KOPT-K1 (cell line): ENCODE results near the gene KIF18B.

Experiments used
- H3K27ac ChIP-seq: fragments of 200-600 bp; sonication (generic); 2 replicates; pipeline ENCODE4 v1.5.1; 2016; ENCODE audit warnings: antibody characterized with exemption, mild to moderate bottlenecking, low read depth, low read length; ENCODE audit not compliant: poor library complexity, severe bottlenecking
- H3K36me3 ChIP-seq: fragments of 200-600 bp; sonication (generic); 2 replicates; pipeline ENCODE4 v1.5.1; 2017; ENCODE audit warnings: antibody characterized with exemption, mild to moderate bottlenecking, low read length, moderate library complexity; ENCODE audit not compliant: insufficient read depth
- H3K9me3 ChIP-seq: fragments of 200-600 bp; sonication (generic); 2 replicates; pipeline ENCODE4 v1.5.1; 2017; ENCODE audit warnings: antibody characterized with exemption, low read length, mild to moderate bottlenecking; ENCODE audit not compliant: insufficient read depth, poor library complexity, severe bottlenecking

Gene KIF18B

DNA sequence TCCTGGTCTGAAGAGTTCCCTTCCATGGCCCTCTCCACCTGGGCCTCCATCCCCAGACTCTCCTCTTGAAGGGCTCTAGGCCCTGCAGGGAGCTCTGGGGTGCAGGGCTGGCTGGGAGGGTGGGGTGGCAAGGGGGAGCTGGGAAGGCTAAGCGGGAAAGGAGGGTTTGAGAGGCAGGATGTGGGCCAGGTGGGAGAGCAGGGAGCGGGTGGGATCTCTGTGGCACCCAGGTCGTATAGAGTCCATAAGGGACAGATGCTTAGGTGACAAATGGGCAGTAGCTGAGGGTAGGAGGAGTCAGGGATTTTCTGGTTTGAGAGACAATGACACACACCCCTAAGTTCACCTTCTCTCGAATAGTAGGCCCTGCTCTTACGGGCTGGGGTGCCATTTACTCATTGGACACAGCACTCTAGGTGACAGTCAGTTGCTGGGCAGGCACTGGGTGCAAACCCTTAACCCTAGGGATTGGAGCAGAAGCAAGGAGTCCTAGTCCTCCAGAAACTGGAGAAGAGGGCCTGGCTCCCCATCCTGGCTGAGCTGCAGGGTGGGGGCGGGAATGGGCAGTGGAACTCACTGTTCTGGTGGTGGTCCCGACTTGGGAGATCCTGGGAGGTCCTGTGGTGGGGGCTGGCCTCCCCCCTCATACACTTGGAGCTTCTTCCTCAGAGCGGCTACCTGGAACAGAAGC lies 15.3 kb downstream of the KIF18B start:
- Histone ChIP-seq H3K9me3 (no peaks in the 10 kb centered on the region), H3K36me3 (peaks cover 97% of the 10 kb centered on the region), H3K27ac (no peak overlapping the region)

DNA sequence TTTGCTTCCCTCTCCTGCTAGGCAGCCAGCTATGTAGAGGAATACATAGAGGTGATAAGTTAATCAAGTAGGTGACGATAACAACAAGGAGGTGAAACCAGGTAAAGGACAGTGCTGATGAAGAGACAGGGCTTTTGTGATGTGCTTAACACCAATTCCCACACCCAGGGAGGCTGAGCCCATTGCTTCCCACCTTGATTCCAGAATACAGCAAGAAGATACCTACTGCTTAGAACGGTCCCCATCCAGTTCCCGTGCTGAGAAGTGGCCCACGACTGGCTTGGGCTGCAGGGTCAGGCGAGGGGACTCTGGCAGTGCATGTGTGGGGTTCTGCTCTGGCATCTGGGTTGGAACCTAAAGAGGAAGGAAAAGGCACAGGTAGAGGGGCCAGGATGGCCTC lies 16.2 kb downstream of the KIF18B start:
- Histone ChIP-seq H3K36me3 (peaks cover 100% of the 10 kb centered on the region), H3K9me3 (no peaks in the 10 kb centered on the region), H3K27ac (no peak overlapping the region)

DNA sequence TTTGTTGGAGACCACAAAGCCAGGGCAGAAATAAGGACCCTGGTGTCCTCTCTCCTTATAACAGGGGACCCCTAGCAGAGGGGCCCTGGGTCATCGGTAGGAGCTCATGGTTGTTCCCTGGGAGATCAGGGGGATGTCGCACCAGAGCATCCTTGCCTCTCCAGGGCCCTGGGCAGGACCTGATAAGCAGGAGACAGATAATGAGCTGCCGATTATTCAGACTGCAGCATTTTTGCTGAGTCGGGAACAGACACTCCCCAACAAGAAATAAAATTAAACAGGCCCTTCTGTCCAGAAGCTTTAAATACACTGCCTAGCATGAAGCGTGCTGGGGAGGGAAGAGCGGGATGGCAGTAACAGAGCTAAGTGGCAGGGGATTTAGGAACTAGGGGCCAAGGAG lies 16.9 kb downstream of the KIF18B start:
- H3K9me3 ChIP-seq = no peaks in the 10 kb centered on the region
- peaks cover 100% of the 10 kb centered on the region for H3K36me3 ChIP-seq
- H3K27ac ChIP-seq = no peak overlapping the region

DNA sequence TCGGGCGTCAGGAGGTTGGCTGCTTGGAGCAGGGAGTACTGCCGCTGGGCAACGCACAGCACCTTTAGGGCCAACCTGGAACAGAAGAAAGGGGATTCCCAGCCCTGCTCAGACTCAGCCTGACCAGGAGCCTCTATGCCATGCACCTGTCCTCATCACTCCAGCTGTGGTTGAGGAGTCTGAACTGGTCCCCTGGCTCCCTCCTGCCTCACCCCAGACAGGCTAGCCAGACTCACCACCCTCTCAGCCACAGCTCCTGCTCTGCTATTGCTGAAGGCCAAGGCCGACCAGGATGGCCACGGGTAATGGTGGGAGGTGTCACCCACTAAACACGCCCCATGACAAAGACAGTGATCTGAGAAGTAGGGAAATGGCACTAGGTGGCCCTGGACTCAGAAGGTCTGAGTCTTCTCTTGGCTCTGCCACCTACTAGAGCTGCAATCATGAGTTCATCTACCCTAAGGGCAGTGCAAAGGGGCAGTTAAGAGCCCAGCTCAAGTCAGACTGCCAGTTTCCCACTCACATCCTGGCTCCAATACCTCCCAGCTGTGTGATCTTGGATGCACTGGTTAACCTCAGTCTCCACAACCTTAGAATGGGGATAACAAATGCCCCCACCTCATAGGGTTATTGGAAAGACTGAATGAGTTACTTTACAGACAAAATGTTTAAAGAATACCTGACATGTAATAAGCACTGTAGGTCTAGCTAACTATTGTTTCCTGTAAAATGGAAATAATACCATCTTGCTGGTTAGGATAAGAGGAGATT lies 18.4 kb downstream of the KIF18B start:
- Histone ChIP-seq H3K27ac (no peak overlapping the region), H3K36me3 (peaks cover 94% of the 10 kb centered on the region), H3K9me3 (no peaks in the 10 kb centered on the region)

DNA sequence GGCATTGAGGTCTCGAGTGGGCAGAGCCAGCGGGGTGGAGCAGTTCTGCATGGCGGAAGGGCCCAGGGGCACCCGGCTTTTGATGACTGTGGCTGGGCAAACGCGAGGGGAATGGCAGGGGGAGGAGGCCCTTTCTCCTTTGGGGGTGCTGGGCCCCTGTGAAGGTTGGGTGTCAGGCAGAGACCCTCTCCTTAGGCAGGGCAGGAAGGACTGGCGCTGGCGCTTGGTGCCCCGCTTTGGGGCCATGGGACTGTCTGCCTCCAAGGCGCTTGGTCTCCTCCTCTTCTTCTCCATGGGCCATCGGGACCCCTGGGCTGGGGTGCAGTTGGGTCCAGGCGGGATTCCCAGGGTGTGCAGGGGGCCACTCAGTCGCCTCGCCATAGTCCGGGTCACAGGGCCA lies 19.4 kb downstream of the KIF18B start:
- Histone ChIP-seq H3K36me3 (peaks cover 84% of the 10 kb centered on the region), H3K9me3 (no peaks in the 10 kb centered on the region)

DNA sequence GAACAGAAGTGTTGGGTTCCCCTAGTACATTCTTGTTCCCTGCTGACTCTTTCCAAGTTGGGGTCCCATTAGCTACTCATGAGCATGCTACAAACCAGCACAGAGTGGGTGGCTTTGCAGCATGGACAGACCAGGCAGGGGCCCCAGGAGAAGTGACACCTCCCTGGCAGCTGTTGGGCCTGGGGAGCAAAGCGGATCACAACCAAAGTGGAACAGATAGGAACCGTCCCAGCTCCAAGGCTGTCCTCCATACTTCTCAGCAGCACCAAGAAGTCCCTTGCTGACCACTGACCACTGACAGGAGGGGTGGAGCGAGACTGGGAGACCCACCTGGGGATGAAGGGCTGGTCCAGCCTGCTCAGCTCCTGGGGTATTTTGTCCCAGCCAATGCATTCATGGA lies 19.9 kb downstream of the KIF18B start:
- Histone ChIP-seq H3K27ac (no peak overlapping the region), H3K9me3 (no peaks in the 10 kb centered on the region), H3K36me3 (peaks cover 80% of the 10 kb centered on the region)

More for the DNA sequence above, 19.4 kb downstream of the KIF18B start:
- no peak overlapping the region for H3K27ac ChIP-seq

DNA sequence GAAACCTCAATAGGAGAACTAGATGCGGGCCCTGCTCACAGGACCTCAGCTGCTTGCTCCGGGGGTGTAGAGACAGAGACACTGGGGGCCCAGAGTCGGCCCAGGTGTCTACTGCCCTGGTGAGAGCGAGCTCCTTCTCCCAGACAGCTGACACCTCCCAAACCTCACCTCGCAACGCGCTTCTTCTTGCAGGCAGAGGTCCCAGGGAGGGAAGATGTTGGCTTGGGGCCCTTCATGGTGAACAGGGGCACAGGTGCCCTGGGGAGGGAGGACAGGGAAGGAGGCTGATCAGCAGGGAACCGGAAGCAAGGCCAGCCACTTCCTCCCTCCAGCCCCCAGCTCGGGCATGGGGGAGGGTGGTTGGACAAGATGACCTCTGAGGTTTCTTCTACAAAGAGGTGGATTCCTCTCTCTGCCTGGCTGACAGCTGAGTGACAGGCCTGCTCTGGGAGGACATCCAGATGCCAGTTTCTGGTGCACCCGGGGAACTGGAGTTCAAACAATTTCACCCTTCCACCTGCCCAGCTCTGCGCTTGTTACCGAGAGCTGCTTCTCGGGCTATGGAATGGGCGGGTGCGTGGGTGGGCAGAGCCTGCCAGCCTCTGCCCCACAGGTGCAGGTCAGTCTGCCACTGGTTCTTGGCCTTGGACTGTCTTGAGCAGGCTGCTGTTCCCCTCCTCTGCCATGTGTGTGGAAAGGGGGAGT lies 20.6 kb downstream of the KIF18B start:
- Histone ChIP-seq H3K36me3 (peaks cover 72% of the 10 kb centered on the region), H3K27ac (no peak overlapping the region), H3K9me3 (no peaks in the 10 kb centered on the region)

DNA sequence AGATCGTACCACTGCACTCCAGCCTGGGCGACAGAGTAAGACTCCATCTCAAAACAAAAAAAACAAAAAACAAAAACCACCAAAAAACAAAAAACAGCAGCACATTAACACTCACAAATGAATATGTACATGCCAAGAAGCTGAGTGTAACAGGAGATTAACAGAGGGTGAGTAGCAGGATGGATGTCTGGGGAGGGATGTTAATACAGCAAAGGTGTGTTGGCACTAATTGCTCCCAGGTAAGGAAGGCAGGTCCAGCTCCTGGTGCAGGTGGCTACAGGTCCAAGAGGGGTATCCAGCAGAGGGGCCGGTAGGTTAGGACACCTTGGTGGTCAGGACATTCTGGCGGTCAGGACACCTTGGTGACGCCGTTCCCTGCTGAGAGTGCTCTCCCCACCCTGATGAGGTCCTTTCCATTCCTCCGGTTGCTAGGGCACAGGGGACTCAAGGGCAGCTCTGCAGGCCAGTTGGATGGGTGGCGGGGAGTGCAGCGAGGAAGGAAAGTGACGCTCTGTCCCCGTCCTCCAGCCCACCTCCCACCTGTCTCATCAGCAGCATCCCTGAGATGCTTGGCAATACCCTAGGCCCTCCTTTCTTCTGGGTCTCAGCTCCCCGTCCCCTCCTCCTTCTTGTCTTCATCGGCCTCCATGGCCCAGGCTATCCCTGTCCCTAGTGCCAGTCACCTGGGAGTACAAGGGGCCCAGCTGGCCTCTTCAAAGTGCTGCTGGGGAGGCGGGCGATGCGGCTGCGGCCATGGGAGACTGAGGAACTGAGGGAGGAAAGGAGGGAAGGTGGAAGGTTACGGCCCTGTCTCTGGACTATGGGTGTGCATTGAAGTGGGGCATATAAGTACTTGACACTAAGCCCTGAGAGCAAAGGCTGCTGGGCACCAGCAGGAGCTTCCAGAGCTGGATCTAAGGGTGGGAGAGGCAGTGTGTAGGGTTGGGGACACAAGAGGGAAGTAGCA lies 21.6 kb downstream of the KIF18B start:
- Histone ChIP-seq H3K27ac (no peak overlapping the region), H3K9me3 (no peaks in the 10 kb centered on the region), H3K36me3 (peaks cover 63% of the 10 kb centered on the region)

DNA sequence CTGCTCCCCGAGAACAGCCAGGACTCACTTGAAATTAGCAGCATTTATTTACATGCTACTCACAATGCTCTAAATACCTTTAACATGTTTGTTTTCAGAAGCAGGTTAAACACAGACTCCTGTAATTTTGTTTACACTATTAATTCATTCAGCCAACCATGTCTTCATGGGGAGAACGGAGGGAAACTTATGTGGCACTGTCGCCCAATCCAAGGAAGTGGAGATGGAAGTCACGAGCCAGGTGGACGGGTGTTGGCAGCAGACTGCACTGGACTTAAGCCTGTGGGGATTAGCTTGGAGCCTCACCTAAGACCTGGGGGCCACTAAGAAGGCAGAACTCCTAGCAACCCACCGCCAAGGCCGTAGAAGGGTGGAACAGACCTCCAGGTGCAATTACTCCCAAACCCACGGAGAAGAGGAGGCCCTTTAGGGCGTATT lies 23.4 kb downstream of the KIF18B start:
- Histone ChIP-seq H3K27ac (no peak overlapping the region), H3K36me3 (peaks cover 44% of the 10 kb centered on the region), H3K9me3 (no peaks in the 10 kb centered on the region)

DNA sequence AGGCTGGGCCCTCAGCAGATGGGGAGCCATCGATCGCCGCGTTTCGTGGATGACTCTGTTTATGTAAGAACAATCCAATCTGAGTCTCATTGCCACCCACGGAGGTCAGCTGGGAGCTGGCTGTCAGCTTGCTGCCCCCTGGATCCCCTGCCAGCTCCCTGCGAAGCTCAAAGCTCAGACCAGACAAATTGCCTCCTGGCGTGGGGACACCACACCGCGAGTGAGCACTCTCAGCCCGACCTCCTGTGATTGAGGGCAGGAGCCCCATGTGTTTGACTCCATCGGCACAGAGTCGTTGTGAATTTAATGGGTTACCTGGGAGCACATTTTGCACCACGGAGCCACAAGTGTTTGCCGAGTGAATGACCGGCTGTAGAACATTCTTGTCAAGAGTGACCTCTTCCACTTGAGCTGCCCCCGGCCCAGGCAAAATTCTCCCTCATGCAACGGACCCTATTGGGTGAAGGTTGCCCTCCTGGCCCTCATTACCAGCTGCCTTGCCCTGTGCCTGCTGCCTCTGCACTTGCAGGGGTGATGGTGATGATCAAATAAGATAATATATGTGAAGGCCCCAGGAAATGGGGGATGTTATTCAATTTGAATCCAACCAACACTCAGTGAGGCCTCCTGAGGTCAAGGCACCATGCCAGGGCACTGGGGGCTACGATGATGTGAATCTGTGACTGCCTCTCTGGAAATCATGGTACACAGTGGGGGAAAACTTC lies 24.7 kb downstream of the KIF18B start:
- peaks cover 32% of the 10 kb centered on the region for H3K36me3 ChIP-seq
- no peaks in the 10 kb centered on the region for H3K9me3 ChIP-seq
- H3K27ac ChIP-seq = no peak overlapping the region

DNA sequence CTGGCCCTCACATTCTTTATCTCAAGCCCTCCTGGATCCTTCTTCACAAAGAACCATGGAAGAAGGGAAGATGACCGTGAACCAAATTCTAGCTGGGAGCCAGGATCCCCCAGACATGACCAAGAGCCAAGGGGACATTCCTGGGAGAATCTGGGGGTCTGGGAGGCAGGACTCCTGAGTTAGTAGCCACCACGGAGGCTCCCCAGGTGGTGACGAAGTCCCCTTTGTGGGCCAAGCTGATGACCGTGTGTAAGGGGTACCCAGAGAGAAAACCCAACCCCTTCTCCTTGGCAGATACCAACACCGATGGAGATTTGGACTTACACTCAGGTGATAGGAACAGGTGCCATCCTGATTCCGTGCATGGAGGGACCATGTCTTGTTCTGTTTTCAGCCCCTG lies 25.4 kb downstream of the KIF18B start:
- no peak overlapping the region for H3K27ac ChIP-seq
- H3K9me3 ChIP-seq = no peaks in the 10 kb centered on the region
- H3K36me3 ChIP-seq = peaks cover 24% of the 10 kb centered on the region

DNA sequence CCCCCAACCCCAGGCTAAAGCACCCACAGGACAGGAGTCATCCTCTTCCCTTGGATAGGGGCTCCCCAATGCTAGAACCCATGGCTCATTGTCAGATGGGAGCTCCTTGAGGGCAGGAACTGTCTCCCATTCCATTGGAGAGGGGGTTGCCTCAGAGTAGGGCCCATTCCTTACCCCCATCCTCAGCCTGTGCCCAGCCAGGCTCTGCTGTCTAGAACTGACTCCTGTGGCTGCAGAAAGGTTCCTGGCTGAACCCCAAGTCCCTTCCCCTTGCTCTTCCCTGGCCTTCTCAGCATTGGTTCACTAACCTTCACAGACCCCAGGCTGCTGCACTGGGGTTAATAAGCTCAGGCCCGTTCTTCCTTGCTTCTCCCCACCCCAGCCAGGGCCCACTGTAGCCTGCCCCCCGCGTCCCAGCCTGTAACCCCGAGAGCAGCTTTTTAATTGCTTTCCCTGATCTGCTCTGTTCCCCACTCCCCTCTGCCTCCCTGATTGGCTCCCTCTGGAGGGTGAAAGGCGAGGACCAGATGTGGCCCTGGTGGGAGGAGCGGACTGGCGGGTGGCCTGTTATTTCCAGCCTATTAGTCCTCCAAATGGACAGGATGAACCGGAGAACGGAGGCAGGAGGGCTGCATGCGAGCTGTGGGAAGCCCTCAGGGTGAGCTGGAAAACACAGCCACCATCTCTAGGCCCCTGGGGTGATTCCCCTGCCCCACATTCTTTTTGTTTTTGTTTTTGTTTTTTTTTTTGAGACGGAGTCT lies 26.3 kb downstream of the KIF18B start:
- Histone ChIP-seq H3K36me3 (peaks cover 16% of the 10 kb centered on the region), H3K27ac (no peak overlapping the region), H3K9me3 (no peaks in the 10 kb centered on the region)

DNA sequence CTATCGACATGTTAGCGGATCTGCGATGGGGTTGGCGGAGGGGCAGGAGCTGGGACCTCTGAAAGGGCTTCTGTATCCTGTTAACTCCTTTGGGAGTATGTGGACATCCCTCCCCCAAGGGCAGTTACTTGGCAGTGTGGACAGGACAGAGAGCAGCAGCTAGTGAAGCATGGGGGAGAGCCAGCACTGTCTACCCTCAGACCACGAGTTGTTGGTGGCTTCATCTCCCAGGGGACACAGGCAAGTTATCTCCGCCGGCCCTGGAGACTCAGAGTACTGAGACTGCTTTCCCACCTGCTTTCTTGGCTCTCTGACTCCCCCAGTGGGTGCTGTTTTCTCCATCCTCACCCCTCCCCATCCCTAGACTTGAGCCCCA lies 27.0 kb downstream of the KIF18B start:
- no peak overlapping the region for H3K27ac ChIP-seq

More for the DNA sequence above, 27.0 kb downstream of the KIF18B start:
- no peaks in the 10 kb centered on the region for H3K9me3 ChIP-seq
- peaks cover 8% of the 10 kb centered on the region; the same call in 1 of the 2 replicates for H3K36me3 ChIP-seq
